C4-2B (cell line): Measurements from ENCODE around the gene LRMDA.

Source experiments
- H3K27ac ChIP-seq: fragments of 450-650 bp; 2 replicates; pipeline ENCODE4 v1.5.1; 2017
- CTCF ChIP-seq: fragments of 450-650 bp; conservative IDR thresholded peaks from 2 replicates; pipeline ENCODE4 v1.5.1; 2017; ENCODE audit warnings: mild to moderate bottlenecking
- ZFX ChIP-seq: fragments of 450-650 bp; IDR thresholded peaks from 2 replicates; pipeline ENCODE4 v1.6.1; 2017

The LRMDA gene

GRCh38 chr10:76558996-76559891 lies 1127.8 kb downstream of the LRMDA start:
- TF ChIP-seq ZFX (no peak), CTCF (no peak)
- H3K27ac ChIP-seq = no peak overlapping the region

- H3K27ac ChIP-seq = no peak overlapping the region
- TF ChIP-seq CTCF = no peak
- TF ChIP-seq ZFX = no peak
These were observed 1128.4 kb downstream of the LRMDA start for GRCh38 chr10:76559892-76560220.

GRCh38 chr10:76560338-76560737 lies 1128.9 kb downstream of the LRMDA start:
- TF ChIP-seq CTCF (no peak), ZFX (no peak)
- H3K27ac ChIP-seq = no peak overlapping the region

GRCh38 chr10:76563286-76563685 lies 1131.9 kb downstream of the LRMDA start:
- no peak for TF ChIP-seq CTCF
- no peak for TF ChIP-seq ZFX
- H3K27ac ChIP-seq = no peak overlapping the region

- H3K27ac ChIP-seq = no peak overlapping the region
- TF ChIP-seq ZFX (no peak), CTCF (no peak)
These were observed 1140.6 kb downstream of the LRMDA start for GRCh38 chr10:76572021-76572420.

- no peak overlapping the region for H3K27ac ChIP-seq
- TF ChIP-seq CTCF (no peak), ZFX (no peak)
These were observed 1145.0 kb downstream of the LRMDA start for GRCh38 chr10:76576276-76576962.

GRCh38 chr10:76577455-76577854 lies 1146.0 kb downstream of the LRMDA start:
- no peak for TF ChIP-seq CTCF
- no peak for TF ChIP-seq ZFX

More at GRCh38 chr10:76577455-76577854, 1146.0 kb downstream of the LRMDA start:
- H3K27ac ChIP-seq = no peak overlapping the region
